GM12801 (cell line): Measurements from ENCODE around the gene P4HB.

Experiments used
- TF ChIP-seq, protein P1 (sequence below): IDR thresholded peaks from one replicate; pipeline ENCODE4 v1.5.1; 2011; ENCODE audit warnings: control low read depth; ENCODE audit not compliant: insufficient read length; ENCODE audit errors: extremely low read depth

Gene P4HB

DNA sequence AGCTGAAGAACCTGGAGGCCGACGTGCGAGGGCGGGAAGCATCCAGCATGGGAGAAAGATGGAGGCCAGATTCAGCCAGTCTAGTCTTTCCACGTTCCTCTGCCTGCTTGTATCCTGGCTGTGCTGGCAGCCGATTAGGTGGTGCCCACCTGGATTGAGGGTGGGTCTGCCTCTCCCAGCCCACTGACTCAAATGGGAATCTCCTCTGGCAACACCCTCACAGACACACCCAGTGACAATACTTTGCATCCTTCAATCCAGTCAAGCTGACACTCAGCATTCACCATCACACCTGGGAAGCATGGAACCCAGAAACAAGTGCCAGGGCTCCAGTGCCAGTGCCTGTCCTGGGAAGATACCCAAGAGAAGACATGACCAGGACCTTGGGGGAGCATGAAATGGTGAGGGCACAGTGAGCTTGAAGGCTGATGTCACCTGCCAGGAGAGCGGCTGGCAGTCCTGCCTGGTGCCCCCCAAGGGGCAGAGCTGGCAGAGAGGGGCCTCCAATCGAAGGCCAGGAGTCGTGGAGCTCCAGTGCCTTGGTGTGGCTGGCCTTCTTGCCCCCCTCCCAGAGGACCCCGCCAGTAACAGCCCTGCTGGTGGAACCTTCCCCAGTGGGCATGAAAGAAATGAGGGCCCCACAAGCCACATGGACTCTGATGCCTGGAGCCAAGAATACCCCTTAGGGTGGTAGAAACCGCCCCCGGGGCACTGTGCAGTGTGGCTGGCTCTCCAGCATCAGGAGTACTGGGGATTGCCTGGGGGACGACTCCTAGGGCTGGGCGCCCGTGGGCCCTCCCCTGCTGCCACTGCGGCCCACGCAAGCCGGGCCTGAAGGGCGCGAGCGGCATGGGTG lies 41.1 kb upstream of the P4HB start:
- TF ChIP-seq, protein P1, sequence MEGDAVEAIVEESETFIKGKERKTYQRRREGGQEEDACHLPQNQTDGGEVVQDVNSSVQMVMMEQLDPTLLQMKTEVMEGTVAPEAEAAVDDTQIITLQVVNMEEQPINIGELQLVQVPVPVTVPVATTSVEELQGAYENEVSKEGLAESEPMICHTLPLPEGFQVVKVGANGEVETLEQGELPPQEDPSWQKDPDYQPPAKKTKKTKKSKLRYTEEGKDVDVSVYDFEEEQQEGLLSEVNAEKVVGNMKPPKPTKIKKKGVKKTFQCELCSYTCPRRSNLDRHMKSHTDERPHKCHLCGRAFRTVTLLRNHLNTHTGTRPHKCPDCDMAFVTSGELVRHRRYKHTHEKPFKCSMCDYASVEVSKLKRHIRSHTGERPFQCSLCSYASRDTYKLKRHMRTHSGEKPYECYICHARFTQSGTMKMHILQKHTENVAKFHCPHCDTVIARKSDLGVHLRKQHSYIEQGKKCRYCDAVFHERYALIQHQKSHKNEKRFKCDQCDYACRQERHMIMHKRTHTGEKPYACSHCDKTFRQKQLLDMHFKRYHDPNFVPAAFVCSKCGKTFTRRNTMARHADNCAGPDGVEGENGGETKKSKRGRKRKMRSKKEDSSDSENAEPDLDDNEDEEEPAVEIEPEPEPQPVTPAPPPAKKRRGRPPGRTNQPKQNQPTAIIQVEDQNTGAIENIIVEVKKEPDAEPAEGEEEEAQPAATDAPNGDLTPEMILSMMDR, result no peak

DNA sequence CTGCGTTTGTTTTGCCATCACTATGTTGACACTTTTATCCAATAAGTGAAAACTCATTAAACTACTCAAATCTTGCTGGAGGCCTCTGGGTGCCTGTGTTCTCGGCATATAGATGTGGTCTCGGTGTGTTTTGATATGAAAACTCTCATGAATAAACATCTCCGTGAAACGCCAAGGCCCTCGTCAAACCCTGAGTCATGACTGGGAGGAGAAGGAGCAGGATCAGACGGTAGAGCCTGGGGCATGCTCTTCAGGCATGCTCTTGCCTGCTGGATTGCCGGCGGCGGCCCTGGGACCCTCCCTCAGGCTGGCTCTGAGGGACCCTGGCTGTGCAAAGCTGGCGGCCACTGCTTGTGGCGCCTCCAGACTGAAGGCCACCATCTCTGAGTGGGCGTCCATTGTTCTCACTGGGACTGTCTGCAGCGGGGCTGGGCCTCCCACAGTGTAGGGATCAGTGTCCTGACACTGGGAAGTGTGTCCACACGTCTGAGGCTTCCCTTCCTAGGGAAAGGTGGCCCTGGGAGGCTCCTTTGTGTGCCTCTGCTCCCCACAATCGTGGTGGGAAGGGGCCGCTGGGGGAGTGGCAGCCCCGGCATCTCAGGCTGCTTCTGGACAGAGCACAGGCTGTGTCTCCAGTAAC lies 40.0 kb upstream of the P4HB start:
- TF ChIP-seq, protein P1, result no peak

DNA sequence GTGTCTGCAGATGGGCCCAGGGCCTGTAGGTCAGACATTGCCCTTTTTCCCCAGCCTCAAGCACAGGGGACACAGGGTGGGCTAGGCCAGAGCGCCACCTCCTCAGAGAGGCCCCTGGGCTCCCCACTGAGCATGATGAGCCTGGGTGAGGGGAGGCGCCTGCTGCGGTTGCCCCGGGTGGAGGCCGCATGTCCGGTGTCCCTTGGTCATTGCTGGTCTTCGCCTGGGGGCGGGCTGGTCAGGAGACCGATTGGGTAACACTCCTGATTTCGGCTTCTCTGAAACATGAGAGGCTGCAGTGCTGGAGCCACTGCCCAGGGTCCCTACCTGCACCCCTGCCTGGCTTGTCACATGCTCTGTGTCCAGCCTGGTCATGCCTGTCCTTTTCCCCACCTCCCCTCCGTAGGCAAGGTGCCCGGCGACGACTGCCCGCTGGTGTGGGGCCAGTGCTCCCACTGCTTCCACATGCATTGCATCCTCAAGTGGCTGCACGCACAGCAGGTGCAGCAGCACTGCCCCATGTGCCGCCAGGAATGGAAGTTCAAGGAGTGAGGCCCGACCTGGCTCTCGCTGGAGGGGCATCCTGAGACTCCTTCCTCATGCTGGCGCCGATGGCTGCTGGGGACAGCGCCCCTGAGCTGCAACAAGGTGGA lies 39.3 kb upstream of the P4HB start:
- TF ChIP-seq, protein P1, result no peak

DNA sequence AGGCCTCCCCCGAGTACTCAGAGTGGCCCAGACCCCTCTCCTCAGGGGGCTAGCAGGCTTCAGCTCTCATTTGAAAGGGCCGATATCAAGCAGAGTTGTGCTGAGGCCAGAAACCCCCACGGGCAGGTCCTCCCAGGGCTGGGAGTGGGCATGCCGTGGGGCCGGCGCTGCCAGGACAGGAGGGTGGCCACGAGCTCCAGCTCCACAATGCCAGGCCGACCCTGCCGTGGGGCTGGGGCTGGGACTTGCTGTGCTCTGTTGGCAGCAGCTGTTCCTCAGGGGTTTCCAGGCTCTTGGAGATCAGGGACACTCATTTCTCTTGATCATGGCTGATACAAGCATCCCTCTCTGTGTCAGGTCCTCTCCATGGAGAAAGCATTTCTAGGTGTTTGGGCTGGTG lies 38.5 kb upstream of the P4HB start:
- TF ChIP-seq, protein P1, result no peak

DNA sequence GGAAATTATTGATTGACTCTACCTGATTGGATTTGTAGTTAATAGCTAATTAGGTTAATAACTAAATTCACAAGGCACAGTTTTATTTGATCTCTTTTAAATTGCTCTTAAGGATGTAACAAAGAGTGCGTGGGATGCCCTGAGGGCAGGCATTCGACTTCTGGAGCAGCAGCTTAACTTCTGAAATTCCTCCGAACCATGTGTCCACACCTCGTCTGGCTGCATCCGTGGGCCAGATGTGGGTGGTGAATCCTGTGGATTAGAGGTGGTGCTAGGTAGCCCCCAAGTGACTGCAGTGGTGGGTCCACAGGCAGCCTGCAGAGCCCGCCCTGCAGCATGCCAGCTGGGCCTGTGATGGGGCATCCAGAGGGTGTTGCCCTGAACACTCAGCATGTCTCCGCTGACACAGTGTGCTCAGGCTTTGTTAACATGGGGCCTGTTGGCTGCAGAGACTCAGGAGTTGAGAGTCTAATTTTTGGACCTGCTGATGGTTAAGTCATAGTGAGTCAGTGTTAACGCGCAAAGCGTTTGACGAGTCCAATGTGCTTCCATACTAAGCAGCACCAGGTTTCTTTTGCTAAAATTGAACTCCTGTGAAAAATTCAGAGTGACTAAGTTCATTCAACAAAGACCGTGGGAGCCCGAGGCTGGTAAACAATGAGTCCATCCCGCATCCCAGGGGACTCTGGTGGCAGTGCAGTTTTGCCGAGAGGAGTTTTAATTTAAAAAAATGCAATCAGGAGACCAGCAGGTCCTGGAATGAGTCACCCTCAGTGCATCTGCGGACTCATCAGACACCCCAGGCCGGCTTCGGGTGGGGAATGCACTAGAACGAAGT lies 37.9 kb upstream of the P4HB start:
- TF ChIP-seq, protein P1, result no peak

DNA sequence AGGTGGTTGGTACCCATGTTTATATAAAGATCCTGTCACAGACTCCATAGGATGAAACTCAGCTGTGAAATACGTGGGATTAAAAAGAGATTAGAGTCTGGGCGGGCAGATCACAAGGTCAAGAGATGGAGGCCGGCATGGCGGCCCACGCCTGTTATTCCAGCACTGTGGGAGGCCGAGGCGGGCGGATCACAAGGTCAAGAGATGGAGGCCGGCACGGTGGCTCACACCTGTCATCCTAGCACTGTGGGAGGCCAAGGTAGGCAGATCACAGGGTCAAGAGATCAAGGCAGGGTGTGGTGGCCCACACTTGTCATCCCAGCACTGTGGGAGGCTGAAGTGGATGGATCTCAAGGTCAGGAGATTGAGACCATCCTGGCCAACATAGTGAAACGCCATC lies 35.1 kb upstream of the P4HB start:
- TF ChIP-seq, protein P1, result no peak

DNA sequence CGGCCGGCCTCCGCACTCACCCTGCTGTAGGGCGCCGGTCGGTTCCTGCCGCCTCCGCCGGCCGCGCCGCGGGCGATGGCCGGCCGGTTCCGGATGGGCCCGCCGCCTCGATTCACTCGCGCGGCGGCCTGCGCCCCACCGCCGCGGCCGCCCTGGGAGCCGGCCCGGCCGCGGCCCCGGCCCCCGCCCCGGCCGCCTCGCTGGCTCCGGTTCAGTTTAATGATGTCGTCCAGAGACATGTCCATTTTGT lies 30.9 kb upstream of the P4HB start:
- TF ChIP-seq, protein P1, result no peak
